ENCODE data around the gene UNC119B.

UNC119B gene

GRCh38 chr12:120688527-120689071, 21.7 kb upstream of the UNC119B start:
- no peak for DNase-seq (ENCODE audit: low read depth in 2 of 2)

GRCh38 chr12:120689397-120690082, 20.7 kb upstream of the UNC119B start:
- no peak for DNase-seq (ENCODE audit: low read depth in 2 of 2)

- DNase-seq (ENCODE audit: low read depth in 2 of 2) = no peak
Observed at GRCh38 chr12:120690083-120690450, 20.2 kb upstream of the UNC119B start.

- no peak for DNase-seq (ENCODE audit: low read depth in 2 of 2)
Observed at GRCh38 chr12:120690978-120691377, 19.3 kb upstream of the UNC119B start.

GRCh38 chr12:120692524-120693033, 17.7 kb upstream of the UNC119B start:
- no peak for DNase-seq (ENCODE audit: low read depth in 2 of 2)

- no peak for DNase-seq (ENCODE audit: low read depth in 2 of 2)
Observed at GRCh38 chr12:120693848-120694247, 16.4 kb upstream of the UNC119B start.

- no peak for DNase-seq (ENCODE audit: low read depth in 2 of 2)
Observed at GRCh38 chr12:120696626-120697025, 13.6 kb upstream of the UNC119B start.

- DNase-seq (ENCODE audit: low read depth in 2 of 2) = no peak
Observed at GRCh38 chr12:120697344-120697743, 12.9 kb upstream of the UNC119B start.

GRCh38 chr12:120698665-120699064, 11.6 kb upstream of the UNC119B start:
- no peak for DNase-seq (ENCODE audit: low read depth in 2 of 2)

GRCh38 chr12:120699553-120699952, 10.7 kb upstream of the UNC119B start:
- DNase-seq (ENCODE audit: low read depth in 2 of 2) = no peak

- DNase-seq (ENCODE audit: low read depth in 2 of 2) = no peak
Observed at GRCh38 chr12:120700886-120701285, 9.4 kb upstream of the UNC119B start.

GRCh38 chr12:120702637-120703036, 7.6 kb upstream of the UNC119B start:
- no peak for DNase-seq (ENCODE audit: low read depth in 2 of 2)

GRCh38 chr12:120703311-120703942, 6.8 kb upstream of the UNC119B start:
- DNase-seq (ENCODE audit: low read depth in 2 of 2) = no peak

- DNase-seq (ENCODE audit: low read depth in 2 of 2) = no peak
Observed at GRCh38 chr12:120705618-120706017, 4.6 kb upstream of the UNC119B start.

- DNase-seq (ENCODE audit: low read depth in 2 of 2) = no peak
Observed at GRCh38 chr12:120706029-120706428, 4.2 kb upstream of the UNC119B start.

GRCh38 chr12:120708651-120709050, 1.6 kb upstream of the UNC119B start:
- no peak for DNase-seq (ENCODE audit: low read depth in 2 of 2)

- DNase-seq (ENCODE audit: low read depth in 2 of 2) = peak in 1 of 2 donors; percentile 19
Observed at GRCh38 chr12:120710805-120711296, 593 bp downstream of the UNC119B start.

- no peak for DNase-seq (ENCODE audit: low read depth in 2 of 2)
Observed at GRCh38 chr12:120711411-120711810, 1.2 kb downstream of the UNC119B start.

GRCh38 chr12:120712610-120713009, 2.4 kb downstream of the UNC119B start:
- no peak for DNase-seq (ENCODE audit: low read depth in 2 of 2)

GRCh38 chr12:120713861-120714482, 3.7 kb downstream of the UNC119B start:
- DNase-seq (ENCODE audit: low read depth in 2 of 2) = peak; percentile 28 to 74

GRCh38 chr12:120718055-120718454, 7.8 kb downstream of the UNC119B start:
- no peak for DNase-seq (ENCODE audit: low read depth in 2 of 2)

- DNase-seq (ENCODE audit: low read depth in 2 of 2) = no peak
Observed at GRCh38 chr12:120719072-120719471, 8.8 kb downstream of the UNC119B start.

Data from stimulated activated CD4-positive, alpha-beta T cell treated with anti-CD3 and anti-CD28 coated beads, Interleukin-1b, Interleukin-23, amount 100 ng/mL, for 4 hours (primary cell).